ENCODE results near the gene MSRB1. TPM values are rescaled to one million over a fixed set of nuclear protein-coding genes. Genes with fewer than 3 reads are reported as not detected.

Gene MSRB1
- total RNA-seq, 1 donor from 2014 or later: 14.1 TPM

GRCh38 chr16:1971796-1972489, 28.9 kb upstream of the MSRB1 start, which contains the start of gene TBL3:
Gene TBL3 (plus strand): TSS chr16:1972053. CDS start chr16:1972165, 112 bp downstream.
- Mint-ChIP-seq H3K27me3 (ENCODE audit: low read depth) (no peaks in the 10 kb centered on the region), H3K4me3 (peak within 1 kb of the TSS; percentile 93), H3K27ac (peak within 1 kb of the TSS; percentile 97), H3K9me3 (no peaks in the 10 kb centered on the region), H3K36me3 (peaks cover 6% of the 10 kb centered on the region), H3K4me1 (peaks cover 22% of the 10 kb centered on the region)
- DNase-seq (ENCODE audit: low spot score in 2 of 2, unreplicated experiment in 2 of 2): peak; percentile 86 to 97
- TF ChIP-seq CTCF (IDR thresholded peaks at IDR 0.05; ENCODE audit: unreplicated experiment): no peak

GRCh38 chr16:1968146-1968953, 25.4 kb upstream of the MSRB1 start:
- peaks cover 4% of the 10 kb centered on the region for H3K36me3 Mint-ChIP-seq
- no peak overlapping the region for H3K27ac Mint-ChIP-seq
- no peak for TF ChIP-seq CTCF (IDR thresholded peaks at IDR 0.05; ENCODE audit: unreplicated experiment)
- H3K4me1 Mint-ChIP-seq: peaks cover 35% of the 10 kb centered on the region
- H3K4me3 Mint-ChIP-seq: no peak overlapping the region
- H3K27me3 Mint-ChIP-seq (ENCODE audit: low read depth): no peaks in the 10 kb centered on the region
- no peaks in the 10 kb centered on the region for H3K9me3 Mint-ChIP-seq
- DNase-seq (ENCODE audit: low spot score in 2 of 2, unreplicated experiment in 2 of 2): no peak

- no peak for DNase-seq (ENCODE audit: low spot score in 2 of 2, unreplicated experiment in 2 of 2)
- H3K27me3 Mint-ChIP-seq (ENCODE audit: low read depth): no peaks in the 10 kb centered on the region
- peaks cover 6% of the 10 kb centered on the region for H3K36me3 Mint-ChIP-seq
- H3K4me1 Mint-ChIP-seq: peaks cover 26% of the 10 kb centered on the region
- no peaks in the 10 kb centered on the region for H3K9me3 Mint-ChIP-seq
- peak within 1 kb of the TSS; percentile 98 for H3K27ac Mint-ChIP-seq
- TF ChIP-seq CTCF (IDR thresholded peaks at IDR 0.05; ENCODE audit: unreplicated experiment): no peak
- H3K4me3 Mint-ChIP-seq: peak within 1 kb of the TSS; percentile 93
These were observed 23.5 kb upstream of the MSRB1 start, which contains the start of gene RNF151 for GRCh38 chr16:1966460-1966859. Gene RNF151 (plus strand): TSS chr16:1966856. CDS start chr16:1966882, 26 bp downstream.

- Mint-ChIP-seq H3K27me3 (ENCODE audit: low read depth) (no peaks in the 10 kb centered on the region), H3K4me3 (peak overlapping the region; percentile 93), H3K36me3 (peaks cover 6% of the 10 kb centered on the region), H3K9me3 (no peaks in the 10 kb centered on the region), H3K27ac (peak overlapping the region; percentile 98), H3K4me1 (peaks cover 28% of the 10 kb centered on the region)
- DNase-seq (ENCODE audit: low spot score in 2 of 2, unreplicated experiment in 2 of 2): no peak
- no peak for TF ChIP-seq CTCF (IDR thresholded peaks at IDR 0.05; ENCODE audit: unreplicated experiment)
These were observed 22.5 kb upstream of the MSRB1 start for GRCh38 chr16:1965396-1966001.

- peak within 1 kb of the TSS; percentile 98 for H3K27ac Mint-ChIP-seq
- peak within 1 kb of the TSS; percentile 93 for H3K4me3 Mint-ChIP-seq
- TF ChIP-seq CTCF (IDR thresholded peaks at IDR 0.05; ENCODE audit: unreplicated experiment): no peak
- no peaks in the 10 kb centered on the region for H3K27me3 Mint-ChIP-seq (ENCODE audit: low read depth)
- H3K9me3 Mint-ChIP-seq: no peaks in the 10 kb centered on the region
- peaks cover 6% of the 10 kb centered on the region for H3K36me3 Mint-ChIP-seq
- peaks cover 34% of the 10 kb centered on the region for H3K4me1 Mint-ChIP-seq
- DNase-seq (ENCODE audit: low spot score in 2 of 2, unreplicated experiment in 2 of 2): peak; percentile 99 to 100
These were observed 21.8 kb upstream of the MSRB1 start, which contains the start of gene RPS2 for GRCh38 chr16:1964506-1965395. Gene RPS2 (minus strand): TSS chr16:1964826. CDS start chr16:1964625, 201 bp downstream.

Data from mesothelial cell of epicardium (in vitro differentiated cells).